HL-60 (cell line): Measurements from ENCODE around the gene CLTRN.

Experiments used
- DNase-seq, 2 experiments: peaks; one replicate each; pipeline ENCODE4 v3.0.0-alpha.2; 2010 to 2020; ENCODE audit warnings: low read depth in 1 of 2, low spot score in 1 of 2
- H3K27ac ChIP-seq: fragments of 250-450 bp; sonication (Bioruptor Pico); replicated peaks from 2 replicates; pipeline ENCODE4 v1.5.1; 2020; ENCODE audit warnings: mild to moderate bottlenecking, moderate library complexity
- H3K27me3 ChIP-seq: fragments of 250-450 bp; sonication (Bioruptor Pico); 2 replicates; pipeline ENCODE4 v1.5.1; 2021; ENCODE audit warnings: mild to moderate bottlenecking, moderate library complexity; ENCODE audit not compliant: insufficient read depth, poor library complexity, severe bottlenecking
- H3K4me3 ChIP-seq: replicated peaks from 2 replicates; pipeline ENCODE4 v1.5.1; 2011; ENCODE audit warnings: mild to moderate bottlenecking, control low read depth, low read length; ENCODE audit not compliant: insufficient read depth
- CTCF ChIP-seq: IDR thresholded peaks from one replicate; pipeline ENCODE4 v1.5.1; 2011; ENCODE audit warnings: low read length, control low read depth, inconsistent platforms; ENCODE audit not compliant: insufficient read depth
- GABPA ChIP-seq: IDR thresholded peaks from 2 replicates; pipeline ENCODE4 v1.6.1; 2012; ENCODE audit warnings: low read depth
- POLR2AphosphoS5 ChIP-seq: IDR thresholded peaks from 2 replicates; pipeline ENCODE4 v1.6.1; 2012; ENCODE audit warnings: low read depth
- SPI1 ChIP-seq: IDR thresholded peaks from 2 replicates; pipeline ENCODE4 v1.6.1; 2012; ENCODE audit warnings: low read depth, mild to moderate bottlenecking, borderline replicate concordance
- TF ChIP-seq, protein P1 (sequence below): IDR thresholded peaks from 2 replicates; pipeline ENCODE4 v1.6.1; 2012; ENCODE audit warnings: low read depth; ENCODE audit not compliant: insufficient replicate concordance

The CLTRN gene

GRCh38 chrX:15644560-15644872, 20.1 kb downstream of the CLTRN start:
- no peak for DNase-seq
- Histone ChIP-seq H3K4me3 (no peak overlapping the region), H3K27me3 (no peaks in the 10 kb centered on the region)

GRCh38 chrX:15643786-15644559, 20.6 kb downstream of the CLTRN start:
- Histone ChIP-seq H3K4me3 (no peak overlapping the region), H3K27ac (no peak overlapping the region), H3K27me3 (peaks cover 2% of the 10 kb centered on the region)
- DNase-seq = no peak
- TF ChIP-seq, protein P1, sequence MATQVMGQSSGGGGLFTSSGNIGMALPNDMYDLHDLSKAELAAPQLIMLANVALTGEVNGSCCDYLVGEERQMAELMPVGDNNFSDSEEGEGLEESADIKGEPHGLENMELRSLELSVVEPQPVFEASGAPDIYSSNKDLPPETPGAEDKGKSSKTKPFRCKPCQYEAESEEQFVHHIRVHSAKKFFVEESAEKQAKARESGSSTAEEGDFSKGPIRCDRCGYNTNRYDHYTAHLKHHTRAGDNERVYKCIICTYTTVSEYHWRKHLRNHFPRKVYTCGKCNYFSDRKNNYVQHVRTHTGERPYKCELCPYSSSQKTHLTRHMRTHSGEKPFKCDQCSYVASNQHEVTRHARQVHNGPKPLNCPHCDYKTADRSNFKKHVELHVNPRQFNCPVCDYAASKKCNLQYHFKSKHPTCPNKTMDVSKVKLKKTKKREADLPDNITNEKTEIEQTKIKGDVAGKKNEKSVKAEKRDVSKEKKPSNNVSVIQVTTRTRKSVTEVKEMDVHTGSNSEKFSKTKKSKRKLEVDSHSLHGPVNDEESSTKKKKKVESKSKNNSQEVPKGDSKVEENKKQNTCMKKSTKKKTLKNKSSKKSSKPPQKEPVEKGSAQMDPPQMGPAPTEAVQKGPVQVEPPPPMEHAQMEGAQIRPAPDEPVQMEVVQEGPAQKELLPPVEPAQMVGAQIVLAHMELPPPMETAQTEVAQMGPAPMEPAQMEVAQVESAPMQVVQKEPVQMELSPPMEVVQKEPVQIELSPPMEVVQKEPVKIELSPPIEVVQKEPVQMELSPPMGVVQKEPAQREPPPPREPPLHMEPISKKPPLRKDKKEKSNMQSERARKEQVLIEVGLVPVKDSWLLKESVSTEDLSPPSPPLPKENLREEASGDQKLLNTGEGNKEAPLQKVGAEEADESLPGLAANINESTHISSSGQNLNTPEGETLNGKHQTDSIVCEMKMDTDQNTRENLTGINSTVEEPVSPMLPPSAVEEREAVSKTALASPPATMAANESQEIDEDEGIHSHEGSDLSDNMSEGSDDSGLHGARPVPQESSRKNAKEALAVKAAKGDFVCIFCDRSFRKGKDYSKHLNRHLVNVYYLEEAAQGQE = no peak
- TF ChIP-seq POLR2AphosphoS5 = no peak
- no peak for TF ChIP-seq SPI1
- no peak for TF ChIP-seq CTCF
- no peak for TF ChIP-seq GABPA

More at GRCh38 chrX:15644560-15644872, 20.1 kb downstream of the CLTRN start:
- TF ChIP-seq CTCF (no peak), GABPA (no peak), SPI1 (no peak), POLR2AphosphoS5 (no peak)
- TF ChIP-seq, protein P1 = no peak
- H3K27ac ChIP-seq = no peak overlapping the region

GRCh38 chrX:15631637-15632036, 33.0 kb downstream of the CLTRN start:
- peaks cover 3% of the 10 kb centered on the region for H3K27me3 ChIP-seq

More at GRCh38 chrX:15631637-15632036, 33.0 kb downstream of the CLTRN start:
- Histone ChIP-seq H3K27ac (no peak overlapping the region), H3K4me3 (no peak overlapping the region)
- no peak for TF ChIP-seq POLR2AphosphoS5
- TF ChIP-seq GABPA = no peak
- TF ChIP-seq SPI1 = no peak
- TF ChIP-seq, protein P1 = no peak
- TF ChIP-seq CTCF = no peak
- no peak for DNase-seq
